Measurements from ENCODE around the gene FBXL14. TPM values are rescaled to one million over a fixed set of nuclear protein-coding genes. Genes with fewer than 3 reads are reported as not detected.

Gene FBXL14
- total and polyA plus RNA-seq, 2 of the 13 experiments (the other 11 are each of a cell fraction or from before 2014, with no cell fraction given): 7.0 to 7.4 TPM

- TF ChIP-seq, protein P1, sequence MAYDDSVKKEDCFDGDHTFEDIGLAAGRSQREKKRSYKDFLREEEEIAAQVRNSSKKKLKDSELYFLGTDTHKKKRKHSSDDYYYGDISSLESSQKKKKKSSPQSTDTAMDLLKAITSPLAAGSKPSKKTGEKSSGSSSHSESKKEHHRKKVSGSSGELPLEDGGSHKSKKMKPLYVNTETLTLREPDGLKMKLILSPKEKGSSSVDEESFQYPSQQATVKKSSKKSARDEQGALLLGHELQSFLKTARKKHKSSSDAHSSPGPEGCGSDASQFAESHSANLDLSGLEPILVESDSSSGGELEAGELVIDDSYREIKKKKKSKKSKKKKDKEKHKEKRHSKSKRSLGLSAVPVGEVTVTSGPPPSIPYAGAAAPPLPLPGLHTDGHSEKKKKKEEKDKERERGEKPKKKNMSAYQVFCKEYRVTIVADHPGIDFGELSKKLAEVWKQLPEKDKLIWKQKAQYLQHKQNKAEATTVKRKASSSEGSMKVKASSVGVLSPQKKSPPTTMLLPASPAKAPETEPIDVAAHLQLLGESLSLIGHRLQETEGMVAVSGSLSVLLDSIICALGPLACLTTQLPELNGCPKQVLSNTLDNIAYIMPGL (CRISPR knock-in tag; IDR thresholded peaks at IDR 0.05; ENCODE audit: borderline replicate concordance in 1 of 2, low read depth in 1 of 2): peak; percentile 22 to 60; a peak in 2 of 4 replicates
- TF ChIP-seq ZNF230 (CRISPR knock-in tag; IDR thresholded peaks at IDR 0.05) (no peak), ZNF451 (CRISPR knock-in tag; IDR thresholded peaks at IDR 0.05) (no peak), ZNF580 (CRISPR knock-in tag; IDR thresholded peaks at IDR 0.05; ENCODE audit: borderline replicate concordance, low read depth) (no peak), MLLT10 (CRISPR knock-in tag; IDR thresholded peaks at IDR 0.05) (no peak), ZNF891 (CRISPR knock-in tag; IDR thresholded peaks at IDR 0.05) (peak; percentile 68; the same call in 1 of the 2 replicates), ZBTB4 (CRISPR knock-in tag; IDR thresholded peaks at IDR 0.05; ENCODE audit: borderline replicate concordance) (no peak), ZNF775 (CRISPR knock-in tag; IDR thresholded peaks at IDR 0.05; ENCODE audit: borderline replicate concordance) (no peak), TCF12 (IDR thresholded peaks at IDR 0.05) (no peak), TCF12 (CRISPR knock-in tag; IDR thresholded peaks at IDR 0.05) (no peak), NR2C2 (CRISPR knock-in tag; IDR thresholded peaks at IDR 0.05; ENCODE audit: borderline replicate concordance) (no peak), SMARCC2 (IDR thresholded peaks at IDR 0.05) (no peak), SIX4 (CRISPR knock-in tag; IDR thresholded peaks at IDR 0.05) (no peak), GZF1 (CRISPR knock-in tag; IDR thresholded peaks at IDR 0.05) (no peak), ZNF18 (CRISPR knock-in tag; IDR thresholded peaks at IDR 0.05; ENCODE audit: insufficient replicate concordance) (no peak), PHF20 (CRISPR knock-in tag; IDR thresholded peaks at IDR 0.05) (no peak), ZNF563 (CRISPR knock-in tag; IDR thresholded peaks at IDR 0.05) (no peak), ATF7 (IDR thresholded peaks at IDR 0.05) (no peak), ATF7 (CRISPR knock-in tag; IDR thresholded peaks at IDR 0.05) (no peak)
- TF ChIP-seq, protein P2, sequence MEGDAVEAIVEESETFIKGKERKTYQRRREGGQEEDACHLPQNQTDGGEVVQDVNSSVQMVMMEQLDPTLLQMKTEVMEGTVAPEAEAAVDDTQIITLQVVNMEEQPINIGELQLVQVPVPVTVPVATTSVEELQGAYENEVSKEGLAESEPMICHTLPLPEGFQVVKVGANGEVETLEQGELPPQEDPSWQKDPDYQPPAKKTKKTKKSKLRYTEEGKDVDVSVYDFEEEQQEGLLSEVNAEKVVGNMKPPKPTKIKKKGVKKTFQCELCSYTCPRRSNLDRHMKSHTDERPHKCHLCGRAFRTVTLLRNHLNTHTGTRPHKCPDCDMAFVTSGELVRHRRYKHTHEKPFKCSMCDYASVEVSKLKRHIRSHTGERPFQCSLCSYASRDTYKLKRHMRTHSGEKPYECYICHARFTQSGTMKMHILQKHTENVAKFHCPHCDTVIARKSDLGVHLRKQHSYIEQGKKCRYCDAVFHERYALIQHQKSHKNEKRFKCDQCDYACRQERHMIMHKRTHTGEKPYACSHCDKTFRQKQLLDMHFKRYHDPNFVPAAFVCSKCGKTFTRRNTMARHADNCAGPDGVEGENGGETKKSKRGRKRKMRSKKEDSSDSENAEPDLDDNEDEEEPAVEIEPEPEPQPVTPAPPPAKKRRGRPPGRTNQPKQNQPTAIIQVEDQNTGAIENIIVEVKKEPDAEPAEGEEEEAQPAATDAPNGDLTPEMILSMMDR (CRISPR knock-in tag; IDR thresholded peaks at IDR 0.05): peak; percentile 93
Observed at GRCh38 chr12:1605129-1606020, 11.0 kb upstream of the FBXL14 start (continued).

Measured in HepG2 (cell line).